Neural crest cell (in vitro differentiated cells): ENCODE data around the gene SLA2. TPM values are rescaled to one million over a fixed set of nuclear protein-coding genes. Genes with fewer than 3 reads are reported as not detected.
A peak's percentile ranks its signal among the peaks of the same experiment; 100 is the strongest.

ENCODE experiments used
- DNase-seq: peaks from one replicate; pipeline ENCODE4 v3.0.0; 2021; ENCODE audit warnings: low read depth, mixed read lengths, low spot score
- H3K27ac Mint-ChIP-seq: one replicate; pipeline ENCODE4 v1.8.0; 2021; ENCODE audit warnings: mild to moderate bottlenecking, mixed read lengths; ENCODE audit not compliant: unreplicated experiment
- H3K27me3 Mint-ChIP-seq: 2 replicates; pipeline ENCODE4 v1.8.0; 2021; ENCODE audit warnings: low read depth, mild to moderate bottlenecking, mixed read lengths
- H3K36me3 Mint-ChIP-seq: 2 replicates; pipeline ENCODE4 v1.8.0; 2021; ENCODE audit warnings: low read depth, mild to moderate bottlenecking, mixed read lengths
- H3K4me1 Mint-ChIP-seq: 2 replicates; pipeline ENCODE4 v1.8.0; 2021; ENCODE audit warnings: mixed read lengths
- H3K4me3 Mint-ChIP-seq: one replicate; pipeline ENCODE4 v1.8.0; 2021; ENCODE audit warnings: mild to moderate bottlenecking, mixed read lengths
- H3K9me3 Mint-ChIP-seq: 2 replicates; pipeline ENCODE4 v1.8.0; 2021; ENCODE audit warnings: mixed read lengths
- CTCF ChIP-seq: fragments of 200-600 bp; sonication (generic); conservative IDR thresholded peaks from 2 replicates; pipeline ENCODE4 v1.5.0; 2021; ENCODE audit warnings: antibody characterized with exemption, mild to moderate bottlenecking
- total RNA-seq: library from RNA; stranded (reverse); gene quantifications from 2 replicates; pipeline ENCODE4 v1.2.1, GENCODE V29; 2021

The SLA2 gene
- total RNA-seq, 1 donor from 2014 or later, result 0.16 TPM

DNA sequence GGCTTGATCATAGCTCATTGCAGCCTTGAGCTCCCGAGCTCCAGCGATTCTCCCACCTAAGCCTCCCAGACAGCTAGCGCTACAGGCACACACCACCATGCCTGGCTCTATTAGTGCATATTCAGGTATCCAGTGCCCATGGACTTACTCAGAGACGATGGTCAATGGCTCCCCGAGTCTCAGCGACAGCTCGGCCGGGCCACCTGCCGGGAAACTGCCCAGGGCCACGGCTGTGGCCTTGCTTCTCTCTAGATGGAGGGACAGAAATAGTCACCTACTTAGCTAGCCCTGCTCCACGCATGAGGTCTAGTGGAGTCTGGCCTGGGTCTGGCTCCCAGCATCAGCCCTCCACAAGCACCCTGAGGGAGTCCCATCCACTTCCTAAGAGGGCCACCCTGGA is 11.7 kb downstream of the SLA2 start:
- Mint-ChIP-seq H3K36me3 (no peaks in the 10 kb centered on the region), H3K4me3 (no peak overlapping the region)
- no peak for TF ChIP-seq CTCF

GRCh38 chr20:36633285-36633772 is 12.7 kb downstream of the SLA2 start:
- no peaks in the 10 kb centered on the region for H3K36me3 Mint-ChIP-seq
- no peaks in the 10 kb centered on the region for H3K27me3 Mint-ChIP-seq
- H3K9me3 Mint-ChIP-seq, result no peaks in the 10 kb centered on the region
- peak overlapping the region; percentile 62 for H3K27ac Mint-ChIP-seq
- H3K4me3 Mint-ChIP-seq, result no peak overlapping the region
- no peak for DNase-seq
- TF ChIP-seq CTCF, result no peak
- H3K4me1 Mint-ChIP-seq, result peaks cover 7% of the 10 kb centered on the region

More for the DNA sequence above, 11.7 kb downstream of the SLA2 start:
- Mint-ChIP-seq H3K27ac (peak overlapping the region; percentile 71), H3K27me3 (no peaks in the 10 kb centered on the region), H3K9me3 (no peaks in the 10 kb centered on the region), H3K4me1 (peaks cover 7% of the 10 kb centered on the region)
- no peak for DNase-seq

DNA sequence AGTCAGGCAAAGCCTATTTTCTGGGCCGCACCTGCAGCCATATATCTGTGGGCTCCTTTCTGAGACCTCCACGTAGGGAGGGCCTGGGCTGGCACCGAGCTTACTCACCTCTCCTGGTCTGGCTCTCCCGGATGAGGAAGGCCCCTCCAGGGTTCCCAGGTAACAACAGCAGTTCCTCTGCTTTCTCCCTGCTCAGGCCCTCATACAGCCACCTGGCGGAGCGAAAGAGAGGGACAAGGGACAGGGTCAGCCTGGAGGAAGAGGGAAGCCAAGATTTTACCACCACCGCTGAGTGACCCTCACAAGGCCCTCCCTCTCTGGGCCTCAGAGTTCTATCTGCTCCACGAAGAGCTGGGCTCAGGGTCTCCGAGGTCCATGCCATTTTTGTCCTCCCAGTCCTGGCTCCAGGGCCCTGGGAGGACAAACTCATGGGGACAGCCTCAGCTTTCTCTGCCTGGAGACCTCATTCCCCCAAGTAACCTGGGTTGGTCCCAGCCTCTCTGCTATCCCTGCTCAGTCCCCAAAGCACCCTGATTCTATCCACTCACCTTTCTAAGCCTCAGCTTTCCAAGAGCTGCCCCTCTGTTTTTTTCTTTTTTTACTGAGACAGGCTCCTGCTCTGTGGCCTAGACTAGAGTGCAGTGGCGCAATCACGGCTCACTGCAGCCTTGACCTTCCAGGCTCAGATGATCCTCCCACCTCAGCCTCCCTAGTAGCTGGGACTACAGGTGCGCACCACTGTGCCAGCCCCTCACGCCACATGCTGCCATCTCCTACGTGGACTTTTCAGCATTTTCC is 13.3 kb downstream of the SLA2 start:
- Mint-ChIP-seq H3K36me3 (no peaks in the 10 kb centered on the region), H3K9me3 (no peaks in the 10 kb centered on the region), H3K4me3 (no peak overlapping the region), H3K27ac (no peak overlapping the region), H3K4me1 (peaks cover 7% of the 10 kb centered on the region), H3K27me3 (no peaks in the 10 kb centered on the region)
- no peak for DNase-seq
- TF ChIP-seq CTCF, result no peak

- Mint-ChIP-seq H3K9me3 (no peaks in the 10 kb centered on the region), H3K27ac (no peak overlapping the region), H3K36me3 (no peaks in the 10 kb centered on the region), H3K4me1 (peaks cover 7% of the 10 kb centered on the region), H3K27me3 (no peaks in the 10 kb centered on the region), H3K4me3 (no peak overlapping the region)
- DNase-seq, result no peak
- TF ChIP-seq CTCF, result no peak
These were observed 13.9 kb downstream of the SLA2 start for GRCh38 chr20:36632147-36632486.

DNA sequence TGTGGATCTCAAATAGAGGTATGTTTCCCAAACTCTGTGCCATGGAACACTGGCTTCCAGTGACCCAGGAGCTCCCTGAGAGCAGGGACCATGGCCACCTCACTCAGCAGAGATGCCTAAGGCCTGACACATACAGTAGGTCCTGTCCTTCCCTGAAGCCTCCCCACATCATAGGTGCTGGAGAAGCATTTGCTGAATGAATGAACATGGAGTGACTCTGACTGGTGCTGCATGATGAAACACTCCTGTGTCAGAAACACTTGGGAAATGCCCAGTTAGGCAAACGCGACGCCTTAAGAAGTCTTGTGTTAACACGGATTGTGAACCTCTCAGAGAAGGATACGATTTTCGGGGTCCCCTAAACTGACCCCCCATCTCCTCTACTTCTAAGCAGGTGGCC is 14.3 kb downstream of the SLA2 start:
- H3K36me3 Mint-ChIP-seq, result no peaks in the 10 kb centered on the region
- no peaks in the 10 kb centered on the region for H3K9me3 Mint-ChIP-seq
- H3K4me1 Mint-ChIP-seq, result peaks cover 10% of the 10 kb centered on the region
- no peaks in the 10 kb centered on the region for H3K27me3 Mint-ChIP-seq
- H3K27ac Mint-ChIP-seq, result no peak overlapping the region
- no peak for TF ChIP-seq CTCF
- no peak for DNase-seq
- H3K4me3 Mint-ChIP-seq, result no peak overlapping the region
